Smooth muscle cell of the brain vasculature (primary cell): ENCODE measurements around the gene ALG5.

Experiments
- DNase-seq: peaks from one replicate; pipeline ENCODE4 v3.0.0-alpha.2; 2012; ENCODE audit warnings: low read depth, low spot score

The ALG5 gene

GRCh38 chr13:36999054-36999714 is at the start of gene ALG5:
ALG5 (minus strand) TSS chr13:36999340; CDS start chr13:36999300, 40 bp downstream.
- DNase-seq, result peak; percentile 54

GRCh38 chr13:37047846-37048245 is 48.7 kb upstream of the ALG5 start:
- DNase-seq, result no peak

GRCh38 chr13:37047032-37047431 is 47.9 kb upstream of the ALG5 start:
- DNase-seq, result no peak

GRCh38 chr13:37046062-37046461 is 46.9 kb upstream of the ALG5 start:
- no peak for DNase-seq

- no peak for DNase-seq
Observed at GRCh38 chr13:37040789-37041188, 41.6 kb upstream of the ALG5 start.

- DNase-seq, result no peak
Observed at GRCh38 chr13:37039896-37040295, 40.8 kb upstream of the ALG5 start.

GRCh38 chr13:37037241-37037640 is 38.1 kb upstream of the ALG5 start:
- DNase-seq, result no peak

GRCh38 chr13:37029617-37030016 is 30.5 kb upstream of the ALG5 start:
- DNase-seq, result no peak

GRCh38 chr13:37027639-37028038 is 28.5 kb upstream of the ALG5 start:
- DNase-seq, result no peak

- DNase-seq, result no peak
Observed at GRCh38 chr13:37026771-37027170, 27.6 kb upstream of the ALG5 start.

- no peak for DNase-seq
Observed at GRCh38 chr13:37023871-37024270, 24.7 kb upstream of the ALG5 start.

GRCh38 chr13:37014609-37015008 is 15.5 kb upstream of the ALG5 start:
- DNase-seq, result no peak

GRCh38 chr13:37011788-37012187 is 12.6 kb upstream of the ALG5 start:
- no peak for DNase-seq

- DNase-seq, result no peak
Observed at GRCh38 chr13:37011002-37011401, 11.9 kb upstream of the ALG5 start.

- no peak for DNase-seq
Observed at GRCh38 chr13:37010424-37010823, 11.3 kb upstream of the ALG5 start.

GRCh38 chr13:37009692-37010091 is 10.6 kb upstream of the ALG5 start:
- no peak for DNase-seq

GRCh38 chr13:37001921-37002250 is 2.7 kb upstream of the ALG5 start:
- no peak for DNase-seq

- DNase-seq, result no peak
Observed at GRCh38 chr13:36998624-36999041, 507 bp downstream of the ALG5 start.

- no peak for DNase-seq
Observed at GRCh38 chr13:36997716-36998427, 1.3 kb downstream of the ALG5 start.

- DNase-seq, result no peak
Observed at GRCh38 chr13:36992362-36992761, 6.8 kb downstream of the ALG5 start.

GRCh38 chr13:36986462-36987240 is 12.5 kb downstream of the ALG5 start:
- DNase-seq, result no peak

GRCh38 chr13:36981156-36981743 is 17.9 kb downstream of the ALG5 start:
- DNase-seq, result no peak
